K562 (cell line): Measurements from ENCODE around the gene RESF1. TPM values are rescaled to one million over a fixed set of nuclear protein-coding genes. Genes with fewer than 3 reads are reported as not detected.

Experiments
- ATAC-seq: fragments of 200-7000 bp; cut with Tn5 transposase; 3 replicates; pipeline ENCODE4 v1.9.1; 2020; ENCODE audit warnings: moderate library complexity
- BruUV-seq: library from RNA; stranded (reverse); fragments of 400-500 nt; replicated peaks from 2 replicates; lab custom pipeline; 2021; lab: Mats Ljungman, UMichigan
- CTCF ChIA-PET: fragments of 300-600 bp; formaldehyde crosslinking; extraction: SDS; loops from one replicate; lab custom pipeline; 2021; ENCODE audit warnings: low intra/inter-chr PET ratio; lab: Yijun Ruan, JAX
- POLR2A ChIA-PET: fragments of 300-600, 350-650 bp; sonication (Branson Sonifier 250); formaldehyde crosslinking; extraction: SDS; loops from one replicate; lab custom pipeline; 2021; ENCODE audit warnings: antibody characterized with exemption, inconsistent platforms; lab: Yijun Ruan, JAX
- DNase-seq, 4 experiments: peaks; one replicate each; pipeline versions ENCODE4 v3.0.0 to v3.0.0-alpha.2; 2011 to 2018; ENCODE audit warnings: low spot score in 3 of 4, mixed read lengths in 3 of 4; ENCODE audit errors: extremely low read depth in 1 of 4
- FAIRE-seq: peaks from 2 replicates; lab custom pipeline; 2011; peaks lifted over from hg19 to GRCh38; lab: Jason Lieb, UNC
- H2AFZ ChIP-seq: 2 replicates; pipeline ENCODE4 v1.6.0; 2011; ENCODE audit warnings: low read depth, low read length, control low read depth, inconsistent platforms
- H3K27ac ChIP-seq: fragments of 200-600 bp; 3 replicates; pipeline ENCODE4 v1.8.0; 2011; ENCODE audit warnings: low read depth, mild to moderate bottlenecking, control low read depth, inconsistent platforms, low read length, moderate library complexity, mixed read lengths; ENCODE audit errors: extremely low read depth
- H3K27me3 ChIP-seq, 2 experiments: fragments of 300-600 bp in 1 of 2; 2 replicates in 1 of 2; 3 replicates in 1 of 2; pipeline versions ENCODE4 v1.6.0 to v1.8.0; 2011; ENCODE audit warnings: inconsistent platforms in 2 of 2, low read length in 2 of 2, mild to moderate bottlenecking in 1 of 2, mixed read lengths in 1 of 2, moderate library complexity in 1 of 2; ENCODE audit not compliant: control insufficient read depth in 2 of 2, insufficient read depth in 2 of 2
- H3K36me3 ChIP-seq: fragments of 300-600 bp; 3 replicates; pipeline ENCODE4 v1.8.0; 2011; ENCODE audit warnings: mild to moderate bottlenecking, low read length, inconsistent platforms; ENCODE audit not compliant: control insufficient read depth, insufficient read depth
- H3K4me1 ChIP-seq, 2 experiments: fragments of 200-600 bp in 1 of 2; replicated peaks in 1 of 2; 2 replicates in 1 of 2; 3 replicates in 1 of 2; pipeline versions ENCODE4 v1.5.1 to v1.8.0; 2011; ENCODE audit warnings: inconsistent platforms in 2 of 2, low read length in 2 of 2, mild to moderate bottlenecking in 1 of 2, mixed read lengths in 1 of 2, moderate library complexity in 1 of 2; ENCODE audit not compliant: control insufficient read depth in 2 of 2, insufficient read depth in 2 of 2
- H3K4me2 ChIP-seq: 2 replicates; pipeline ENCODE4 v1.6.1; 2011; ENCODE audit warnings: low read length, control low read depth, inconsistent platforms, mixed read lengths; ENCODE audit not compliant: insufficient read depth
- H3K4me3 ChIP-seq: fragments of 200-600 bp; sonication (generic), shearing (Covaris generic); 2 replicates; pipeline ENCODE4 v1.5.1; 2016; ENCODE audit warnings: control low read depth, inconsistent platforms
- H3K79me2 ChIP-seq: fragments of 200-600 bp; 3 replicates; pipeline ENCODE4 v1.8.0; 2011; ENCODE audit warnings: low read length, inconsistent platforms; ENCODE audit not compliant: control insufficient read depth, insufficient read depth
- H3K9ac ChIP-seq, 2 experiments: 2 replicates each; pipeline versions ENCODE4 v1.6.0 to v1.6.1; 2011; ENCODE audit warnings: low read depth in 2 of 2, low read length in 2 of 2, control low read depth in 1 of 2, inconsistent platforms in 1 of 2, mild to moderate bottlenecking in 1 of 2, mixed read lengths in 1 of 2; ENCODE audit not compliant: insufficient read depth in 1 of 2
- H3K9me1 ChIP-seq: one replicate; pipeline ENCODE4 v1.6.0; 2011; ENCODE audit warnings: inconsistent platforms, mild to moderate bottlenecking, low read length, moderate library complexity; ENCODE audit not compliant: control insufficient read depth, insufficient read depth
- H3K9me3 ChIP-seq: replicated peaks from 2 replicates; pipeline ENCODE4 v1.5.1; 2011; ENCODE audit warnings: low read depth, low read length, inconsistent platforms; ENCODE audit not compliant: control insufficient read depth, insufficient read depth
- H4K20me1 ChIP-seq: replicated peaks from 2 replicates; pipeline ENCODE4 v1.6.1; 2011; ENCODE audit warnings: low read length, inconsistent platforms, mixed read lengths; ENCODE audit not compliant: control insufficient read depth, insufficient read depth
- ARID3B ChIP-seq: fragments of 250-450 bp; sonication (Bioruptor Pico); IDR thresholded peaks from 2 replicates; pipeline ENCODE4 v1.4.0; 2020; ENCODE audit warnings: borderline replicate concordance
- BMI1 ChIP-seq: fragments of 150-350 bp; IDR thresholded peaks from 2 replicates; pipeline ENCODE4 v1.6.1; 2014; ENCODE audit warnings: low read length
- E2F3 ChIP-seq: fragments of 250-450 bp; sonication (Bioruptor Pico); IDR thresholded peaks from 2 replicates; pipeline ENCODE4 v1.4.0; 2020; ENCODE audit warnings: mild to moderate bottlenecking
- HMG20B ChIP-seq: fragments of 250-450 bp; sonication (Bioruptor Pico); IDR thresholded peaks from 2 replicates; pipeline ENCODE4 v1.5.0; 2021; ENCODE audit warnings: mild to moderate bottlenecking
- MBD1 ChIP-seq: fragments of 250-450 bp; sonication (Bioruptor Pico); IDR thresholded peaks from 2 replicates; pipeline ENCODE4 v1.8.0; 2022; ENCODE audit warnings: inconsistent platforms
- NBN ChIP-seq: fragments of 450-650 bp; IDR thresholded peaks from 2 replicates; pipeline ENCODE4 v1.6.1; 2016; ENCODE audit warnings: low read depth, mild to moderate bottlenecking
- POLR2G ChIP-seq: fragments of 200-400 bp; formaldehyde crosslinking; IDR thresholded peaks from 2 replicates; pipeline ENCODE4 v1.6.1; 2017; ENCODE audit warnings: low read depth, mild to moderate bottlenecking, antibody characterized with exemption, low read length, moderate library complexity
- PYGO2 ChIP-seq: fragments of 450-650 bp; IDR thresholded peaks from 2 replicates; pipeline ENCODE4 v1.6.1; 2016; ENCODE audit warnings: mild to moderate bottlenecking, missing genetic modification characterization, moderate library complexity, missing compliant biosample characterization
- TAF7 ChIP-seq: fragments of 450-650 bp; IDR thresholded peaks from 2 replicates; pipeline ENCODE4 v1.6.1; 2016; ENCODE audit warnings: missing genetic modification characterization, missing compliant biosample characterization
- TEAD4 ChIP-seq, 2 experiments: sonication (generic) in 1 of 2; formaldehyde crosslinking in 1 of 2; IDR thresholded peaks; 2 replicates each; pipeline versions ENCODE4 v1.6.1 to v1.8.0; 2012 to 2022; ENCODE audit warnings: borderline replicate concordance in 1 of 2, inconsistent platforms in 1 of 2, low read length in 1 of 2, mild to moderate bottlenecking in 1 of 2, missing genetic modification reagents in 1 of 2
- TFAM ChIP-seq: fragments of 250-450 bp; sonication (Bioruptor Pico); conservative IDR thresholded peaks from 2 replicates; pipeline ENCODE4 v1.5.0; 2021; ENCODE audit warnings: mild to moderate bottlenecking, moderate library complexity
- ZC3H4 ChIP-seq: sonication (generic); formaldehyde crosslinking; IDR thresholded peaks from 2 replicates; pipeline ENCODE4 v1.9.0; 2021; ENCODE audit warnings: missing genetic modification reagents, borderline replicate concordance
- ZKSCAN1 ChIP-seq: fragments of 150-350 bp; IDR thresholded peaks from 2 replicates; pipeline ENCODE4 v1.6.1; 2016; ENCODE audit warnings: low read depth, low read length
- ZNF586 ChIP-seq: fragments of 450-650 bp; formaldehyde crosslinking; conservative IDR thresholded peaks from 2 replicates; pipeline ENCODE4 v1.4.0; 2020; ENCODE audit warnings: mild to moderate bottlenecking, moderate library complexity
- ZNF785 ChIP-seq: fragments of 250-450 bp; sonication (Bioruptor Pico); IDR thresholded peaks from 2 replicates; pipeline ENCODE4 v1.4.0; 2020; ENCODE audit warnings: mild to moderate bottlenecking
- WGBS: fragments of 100-300 bp; shearing (Covaris generic); methylation state at CpG from one replicate; pipeline ENCODE4 v1.1.6; 2016; ENCODE audit warnings: low coverage, mixed read lengths; ENCODE audit not compliant: insufficient coverage; ENCODE audit errors: missing lambda C conversion rate; 5-methylcytosine and 5-hydroxymethylcytosine counted together
- in situ Hi-C: fragments of 300-500 bp; cut with MboI; formaldehyde crosslinking; loops from 4 replicates; pipeline ENCODE4 v1.15.0; 2018; ENCODE audit warnings: inconsistent platforms, mixed read lengths
- intact Hi-C: fragments of 100-400 bp; cut with micrococcal nuclease; formaldehyde crosslinking; loops from 2 replicates; pipeline ENCODE4 v1.14.2; 2022
- polyA plus RNA-seq, 8 experiments: library from polyadenylated mRNA; depleted of rRNA in 4 of 8; stranded (reverse) in 5 of 8; unstranded in 3 of 8; fragments of >200 nt; fragmentation: Nextera tagmentation in 2 of 8; fragmentation: Illumina TruSeq in 1 of 8; extraction: Ambion mirVana in 2 of 8; extraction: Trizol in 1 of 8; gene quantifications; 2 replicates each; pipeline versions ENCODE4 v1.2.1 to v1.2.3, GENCODE V29; 2011 to 2014; ENCODE audit warnings: inconsistent platforms in 1 of 8, missing spikeins in 1 of 8
- total RNA-seq, 7 experiments: library from RNA; depleted of rRNA in 6 of 7; stranded (reverse); fragments of >200 nt in 6 of 7; fragmentation: Illumina TruSeq in 2 of 7; extraction: Trizol in 2 of 7; gene quantifications; 2 replicates each; pipeline versions ENCODE4 v1.2.1 to v1.2.3, GENCODE V29; 2011 to 2021; ENCODE audit warnings: low replicate concordance in 1 of 7

RESF1 gene
- total and polyA plus RNA-seq, 9 of the 15 experiments (the other 6 are each of a cell fraction or from before 2014, with no cell fraction given): 21.5 to 121 (median 53.6) TPM

GRCh38 chr12:31991146-31991545, 31.9 kb downstream of the RESF1 start:
- no peak overlapping the region for H3K4me3 ChIP-seq
- no peaks in the 10 kb centered on the region; the same call in 1 of the 3 replicates for H3K79me2 ChIP-seq
- H3K27ac ChIP-seq: no peak overlapping the region
- ChIA-PET CTCF (no interaction called here), POLR2A (no interaction called here)
- H2AFZ ChIP-seq: no peak overlapping the region
- intact Hi-C loops (no loop called here), in situ Hi-C loops (no loop called here)
- H3K4me1 ChIP-seq: no peaks in the 10 kb centered on the region
- ATAC-seq (no peak), FAIRE-seq (no peak), DNase-seq (no peak)
- no peak overlapping the region for H3K9ac ChIP-seq
- no TSS peak for BruUV-seq
- peaks cover under 1% of the 10 kb centered on the region for H3K9me3 ChIP-seq
- no peaks in the 10 kb centered on the region for H3K27me3 ChIP-seq
- H4K20me1 ChIP-seq: no peaks in the 10 kb centered on the region
- peaks cover 70% of the 10 kb centered on the region for H3K36me3 ChIP-seq
- no peaks in the 10 kb centered on the region for H3K9me1 ChIP-seq
- WGBS: 69% methylated on average over 1 of the region's 1 CpG
- no peak overlapping the region for H3K4me2 ChIP-seq
- no peak for TF ChIP-seq TEAD4 (IDR thresholded peaks at IDR 0.05; ENCODE audit: low read length)
- no peak for TF ChIP-seq TEAD4 (CRISPR knock-in tag; IDR thresholded peaks at IDR 0.05; ENCODE audit: borderline replicate concordance)
- TF ChIP-seq TFAM: no peak
- 0 out of 2 replicates have a peak, but pooled peaks have one; percentile 5 for TF ChIP-seq POLR2G

GRCh38 chr12:31991815-31992214, 32.6 kb downstream of the RESF1 start:
- ATAC-seq: no peak
- 100% methylated on average over 2 of the region's 2 CpGs for whole genome bisulfite sequencing
- Histone ChIP-seq H3K4me1 (no peaks in the 10 kb centered on the region), H3K4me3 (no peak overlapping the region), H3K9me1 (no peaks in the 10 kb centered on the region), H3K9ac (no peak overlapping the region), H3K79me2 (no peaks in the 10 kb centered on the region; the same call in 2 of the 3 replicates), H3K27me3 (no peaks in the 10 kb centered on the region)
- no peak for TF ChIP-seq ZKSCAN1
- TF ChIP-seq TAF7 (tag): no peak
- no peak for TF ChIP-seq ZNF785 (CRISPR knock-in tag)
- no peak for TF ChIP-seq PYGO2 (tag)
- no peak for TF ChIP-seq ZNF586
- no peak for TF ChIP-seq MBD1 (CRISPR knock-in tag)
- TF ChIP-seq ARID3B (CRISPR knock-in tag): no peak
- TF ChIP-seq ZC3H4 (CRISPR knock-in tag): no peak
- TF ChIP-seq NBN: no peak
- TF ChIP-seq E2F3 (CRISPR knock-in tag): no peak
- TF ChIP-seq BMI1: no peak
- TF ChIP-seq HMG20B (CRISPR knock-in tag): no peak
- TF ChIP-seq, all 486 proteins: peak for 0
- FAIRE-seq: no peak
- in situ Hi-C loops: no loop called here
- no TSS peak for BruUV-seq
- peaks cover 69% of the 10 kb centered on the region for H3K36me3 ChIP-seq
- POLR2A ChIA-PET: interaction anchor here (1.0 kb wide), 1 partner anchor 40 kb away, joined by 5 read pairs; no protein-coding TSS in a partner anchor
- H3K27ac ChIP-seq: no peak overlapping the region
- intact Hi-C loops: no loop called here
- no peaks in the 10 kb centered on the region; the same call in none of the 2 replicates for H3K9me3 ChIP-seq
- H2AFZ ChIP-seq: no peak overlapping the region
- DNase-seq: no peak
- H3K4me2 ChIP-seq: no peak overlapping the region
- no peaks in the 10 kb centered on the region for H4K20me1 ChIP-seq
- CTCF ChIA-PET: no interaction called here
